AG10803 (cell line): Measurements from ENCODE around the gene SLC1A5.

Experiments
- DNase-seq: peaks from one replicate; pipeline ENCODE4 v3.0.0; 2010; ENCODE audit warnings: low read depth
- H3K4me3 ChIP-seq: 2 replicates; pipeline ENCODE4 v1.5.1; 2011; ENCODE audit warnings: mild to moderate bottlenecking, low read length, control low read depth
- CTCF ChIP-seq: conservative IDR thresholded peaks from 2 replicates; pipeline ENCODE4 v1.5.1; 2011; ENCODE audit warnings: mild to moderate bottlenecking, low read length, control low read depth, inconsistent platforms

Gene SLC1A5

GRCh38 chr19:46739290-46739771 is 49.1 kb downstream of the SLC1A5 start:
- H3K4me3 ChIP-seq, result no peak overlapping the region

GRCh38 chr19:46737761-46738171 is 50.6 kb downstream of the SLC1A5 start:
- no peak for TF ChIP-seq CTCF
- DNase-seq, result no peak
- no peak overlapping the region for H3K4me3 ChIP-seq

More at GRCh38 chr19:46739290-46739771, 49.1 kb downstream of the SLC1A5 start:
- TF ChIP-seq CTCF, result no peak
- DNase-seq, result no peak

- DNase-seq, result no peak
- H3K4me3 ChIP-seq, result no peak overlapping the region
- no peak for TF ChIP-seq CTCF
Measured at GRCh38 chr19:46737298-46737654, 51.1 kb downstream of the SLC1A5 start.

GRCh38 chr19:46736531-46737297 is 51.7 kb downstream of the SLC1A5 start:
- no peak for DNase-seq
- no peak for TF ChIP-seq CTCF
- no peak overlapping the region for H3K4me3 ChIP-seq

- no peak for DNase-seq
- no peak for TF ChIP-seq CTCF
- H3K4me3 ChIP-seq, result no peak overlapping the region
Measured at GRCh38 chr19:46733690-46734292, 54.6 kb downstream of the SLC1A5 start.

GRCh38 chr19:46732966-46733689 is 55.3 kb downstream of the SLC1A5 start:
- no peak for TF ChIP-seq CTCF
- DNase-seq, result no peak
- H3K4me3 ChIP-seq, result no peak overlapping the region
